Embryonic facial prominence (tissue), 1 donor: ENCODE results near the gene GRIK1.

Source experiments
- DNase-seq: peaks from one replicate; pipeline ENCODE4 v3.0.0-alpha.2; 2016; ENCODE audit errors: extremely low spot score

The GRIK1 gene

DNA sequence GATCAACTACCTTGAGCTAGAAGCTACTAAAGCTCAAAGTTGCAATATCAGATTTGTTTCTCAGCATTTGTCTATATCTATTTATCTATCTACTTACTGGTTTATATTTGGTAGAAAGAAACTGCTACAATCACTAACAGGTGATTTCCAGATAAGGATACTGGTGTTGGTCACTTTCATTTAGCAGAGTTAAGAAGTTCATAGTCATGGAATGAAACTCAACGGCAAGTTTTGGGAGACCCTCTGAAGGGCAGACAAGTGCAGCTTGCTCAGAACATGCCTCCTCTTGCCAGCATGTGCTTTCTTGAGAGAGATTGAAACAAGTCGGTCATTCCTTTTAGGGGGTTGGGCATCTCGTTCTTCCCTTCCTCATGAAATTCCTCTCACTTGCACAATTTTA is 296.5 kb downstream of the GRIK1 start:
- DNase-seq: no peak

DNA sequence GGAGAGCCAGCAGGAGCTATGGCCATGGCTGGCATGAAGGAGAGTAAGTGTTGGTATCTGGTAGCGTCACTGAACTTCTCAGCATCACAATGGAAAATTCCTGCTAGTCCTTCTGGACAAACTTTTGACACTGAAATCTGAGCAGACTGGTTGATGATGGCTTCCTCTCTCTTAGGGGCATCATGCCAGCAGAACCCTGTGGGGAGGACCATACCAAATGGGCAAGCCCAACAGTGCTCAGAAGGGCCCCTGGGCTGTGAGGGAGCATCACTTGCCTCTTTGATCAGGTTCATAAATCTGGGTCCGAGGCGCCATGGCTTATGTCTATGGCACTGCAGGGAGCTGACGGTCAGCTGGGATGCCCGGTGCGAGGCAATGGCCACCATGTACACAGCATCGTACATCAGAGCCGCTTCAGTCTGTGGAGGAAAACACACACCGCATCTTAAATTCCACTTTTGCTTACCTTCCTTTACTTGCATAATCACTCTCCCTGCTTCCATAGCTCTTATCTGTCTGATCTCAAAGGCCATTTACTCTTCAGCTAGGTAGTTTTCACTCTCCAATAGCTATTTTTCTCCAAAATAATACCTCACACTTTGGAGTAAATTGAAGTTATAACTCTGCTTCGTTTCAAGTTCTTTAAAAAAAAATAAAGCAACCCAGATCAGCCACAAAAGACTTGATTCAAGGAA is 297.1 kb downstream of the GRIK1 start:
- DNase-seq: no peak

DNA sequence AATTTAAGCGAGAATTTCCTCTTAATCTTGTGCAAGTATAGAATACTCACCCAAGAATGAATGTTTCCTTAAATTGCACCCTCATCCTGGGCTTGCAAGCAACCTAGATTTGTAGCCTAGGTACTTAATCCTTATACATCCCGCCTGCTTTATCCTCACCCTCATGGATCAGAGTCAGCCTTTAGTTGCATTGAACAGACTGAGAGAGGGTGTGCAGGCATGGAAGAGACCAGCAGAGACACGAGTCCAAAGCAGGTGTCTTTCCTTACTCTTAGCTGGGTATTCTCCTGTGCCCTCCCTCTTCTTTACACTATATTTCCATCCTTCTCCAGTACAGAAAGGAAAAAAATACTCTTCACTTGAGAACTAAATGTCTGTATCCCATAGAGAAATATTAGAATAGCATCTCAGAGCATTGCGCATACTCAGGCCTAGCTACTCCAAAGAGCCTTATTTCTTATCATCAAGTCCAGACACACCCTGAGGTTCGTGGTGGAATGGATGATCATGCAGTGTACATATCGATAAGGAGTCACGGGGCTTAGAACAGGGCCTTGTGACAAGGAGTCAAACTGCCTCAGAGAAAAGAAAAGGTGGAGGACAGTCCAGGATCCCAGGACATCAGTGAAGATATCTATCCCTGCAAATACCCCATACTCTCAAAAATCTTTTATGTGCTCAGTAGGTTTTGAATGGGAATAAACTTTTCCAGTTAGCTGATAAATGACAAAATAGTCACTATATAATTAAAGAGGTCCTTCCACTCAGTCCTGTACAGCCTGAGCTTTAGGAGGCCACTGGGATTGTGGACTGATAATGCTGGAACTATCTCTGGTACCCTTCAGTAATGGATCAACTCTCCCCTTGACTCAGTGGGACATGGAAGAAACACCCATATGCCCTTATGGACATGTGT is 297.9 kb downstream of the GRIK1 start:
- DNase-seq: no peak

DNA sequence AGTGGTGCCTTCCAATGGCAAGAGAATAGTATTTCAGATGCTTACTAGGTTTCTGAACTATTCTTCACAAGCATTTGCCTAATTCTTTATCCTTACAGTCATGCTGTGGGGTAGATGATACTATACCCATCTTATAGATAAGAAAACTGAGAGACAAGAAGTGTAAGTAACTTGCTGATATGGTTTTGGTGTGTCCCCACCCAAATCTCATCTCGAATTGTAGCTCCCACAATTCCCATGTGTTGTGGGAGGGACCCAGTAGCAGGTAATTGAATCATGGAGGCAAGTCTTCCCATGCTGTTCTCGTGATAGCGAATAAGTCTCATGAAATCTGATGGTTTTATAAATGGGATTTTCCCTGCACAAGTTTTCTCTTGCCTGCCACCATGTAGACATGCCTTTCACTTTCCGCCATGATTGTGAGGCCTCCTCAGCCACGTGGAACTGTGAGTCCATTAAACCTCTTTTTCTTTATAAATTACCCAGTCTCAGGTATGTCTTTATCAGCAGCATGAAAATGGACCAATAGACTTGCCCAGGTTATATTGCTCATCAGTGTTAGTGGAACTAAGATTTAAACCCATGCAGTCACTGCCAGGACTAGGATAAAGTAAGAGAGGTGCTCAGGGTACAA is 298.7 kb downstream of the GRIK1 start:
- no peak for DNase-seq

DNA sequence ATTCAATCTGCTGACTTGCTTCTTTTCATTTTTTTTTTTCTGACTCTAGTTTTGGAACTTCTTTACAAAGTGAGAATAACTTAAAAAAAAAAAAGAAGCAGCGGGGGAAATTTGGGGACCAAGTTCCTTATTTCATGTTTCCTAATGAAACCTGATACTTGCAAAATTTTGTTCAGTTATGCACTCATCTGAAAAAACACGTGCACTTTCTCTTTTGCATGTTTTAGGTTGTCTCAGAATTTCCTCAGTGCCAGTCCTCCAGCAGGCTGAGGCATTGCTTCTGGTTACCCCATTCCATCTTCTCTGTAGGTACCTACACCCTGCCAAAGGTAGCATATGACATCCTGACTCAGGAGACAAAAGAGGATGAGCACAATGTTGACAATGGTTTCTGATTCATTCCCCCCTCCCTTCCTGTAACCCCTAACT is 299.7 kb downstream of the GRIK1 start:
- DNase-seq: no peak

DNA sequence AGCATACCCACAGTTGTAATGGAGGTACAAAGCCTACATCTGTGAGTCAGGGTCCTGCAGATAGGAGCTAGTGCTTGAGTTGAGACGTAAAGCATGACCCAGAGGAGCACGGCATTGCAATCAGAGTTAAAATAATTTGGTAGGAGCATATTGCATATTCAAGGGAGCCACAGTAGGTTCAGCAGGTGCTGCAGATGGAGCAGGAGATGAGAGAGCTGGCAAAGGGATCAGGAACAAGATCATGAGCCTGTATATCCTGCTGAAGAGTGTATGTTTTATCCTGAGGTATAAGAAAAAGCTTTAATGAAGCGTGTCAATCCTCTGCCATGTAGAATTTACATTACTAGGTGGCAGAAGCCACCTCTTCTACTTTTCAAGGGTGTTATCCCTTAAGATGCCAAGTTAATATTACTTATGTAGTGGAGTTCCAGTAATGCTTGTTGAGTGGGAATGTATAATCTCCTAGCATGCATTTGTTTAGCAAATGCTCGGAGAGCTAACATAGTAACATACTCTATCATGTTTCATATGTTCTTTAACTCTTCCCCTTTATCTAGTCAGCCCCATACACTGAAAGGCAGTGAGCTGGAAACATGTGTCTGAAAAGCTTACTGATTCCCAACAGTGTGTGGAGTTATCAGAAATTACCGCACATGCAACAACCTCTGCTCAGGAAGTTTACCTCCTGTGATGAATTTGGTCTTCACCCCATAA is 300.3 kb downstream of the GRIK1 start:
- DNase-seq: no peak

DNA sequence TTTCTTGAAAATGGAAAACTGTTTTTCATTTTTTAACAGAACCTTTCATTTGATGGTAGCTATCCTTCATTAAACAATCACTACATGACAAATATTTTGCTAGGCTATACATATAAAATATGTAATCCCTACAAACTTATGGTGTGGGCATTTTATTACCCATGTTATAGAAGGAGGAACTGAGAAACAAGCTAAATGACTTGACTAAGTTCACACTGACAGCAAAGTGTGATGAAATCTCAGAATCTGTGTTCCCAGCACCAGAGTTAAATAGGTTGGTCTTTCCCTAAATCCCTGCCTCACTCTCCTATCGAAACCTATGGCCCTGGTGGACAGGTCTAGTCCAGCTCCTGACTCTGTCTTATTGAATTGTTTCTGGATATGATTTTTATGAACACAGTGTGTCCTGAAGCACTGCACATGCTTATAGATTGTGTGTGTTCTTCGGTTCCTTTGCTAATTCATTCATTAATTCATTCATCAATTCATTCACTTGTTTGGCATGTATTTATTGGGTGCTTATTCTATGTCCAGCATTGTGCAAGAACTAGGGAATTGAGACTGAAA is 301.0 kb downstream of the GRIK1 start:
- no peak for DNase-seq

DNA sequence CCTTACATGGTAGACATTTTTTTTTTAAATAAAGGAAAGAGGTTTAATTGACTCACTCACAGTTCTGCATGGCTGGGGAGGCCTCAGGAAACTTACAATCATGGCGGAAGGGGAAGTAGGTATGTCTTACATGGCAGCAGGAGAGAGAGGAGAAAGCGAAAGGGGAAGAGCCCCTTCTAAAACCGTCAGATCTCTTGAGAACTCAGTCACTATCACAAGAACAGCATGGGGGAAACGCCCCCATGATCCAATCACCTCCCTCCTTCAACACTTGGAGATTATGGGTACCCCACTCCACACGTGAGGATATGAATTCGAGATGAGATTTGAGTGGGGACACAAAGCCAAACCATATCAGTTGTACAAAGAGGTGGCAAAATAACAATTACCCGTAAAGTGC is 301.7 kb downstream of the GRIK1 start:
- no peak for DNase-seq

DNA sequence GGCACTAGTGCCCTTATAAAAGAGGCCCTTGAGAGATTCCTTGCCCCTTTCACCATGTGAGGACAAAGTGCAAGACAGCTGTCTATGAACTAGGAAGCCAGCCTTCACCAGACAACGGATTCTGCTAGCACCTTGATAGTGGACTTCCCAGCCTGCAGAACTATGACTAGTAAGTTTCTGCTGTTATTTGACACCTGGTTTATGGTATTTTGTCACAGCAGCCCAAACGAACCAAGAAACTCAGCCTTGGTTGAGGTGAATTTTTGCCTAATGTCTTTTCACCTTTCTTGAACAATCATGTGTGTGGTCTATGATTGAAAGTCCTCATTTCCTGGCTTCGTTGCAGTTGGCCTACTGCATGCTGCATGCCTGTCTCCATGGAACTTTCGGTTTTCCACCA is 302.2 kb downstream of the GRIK1 start:
- no peak for DNase-seq

DNA sequence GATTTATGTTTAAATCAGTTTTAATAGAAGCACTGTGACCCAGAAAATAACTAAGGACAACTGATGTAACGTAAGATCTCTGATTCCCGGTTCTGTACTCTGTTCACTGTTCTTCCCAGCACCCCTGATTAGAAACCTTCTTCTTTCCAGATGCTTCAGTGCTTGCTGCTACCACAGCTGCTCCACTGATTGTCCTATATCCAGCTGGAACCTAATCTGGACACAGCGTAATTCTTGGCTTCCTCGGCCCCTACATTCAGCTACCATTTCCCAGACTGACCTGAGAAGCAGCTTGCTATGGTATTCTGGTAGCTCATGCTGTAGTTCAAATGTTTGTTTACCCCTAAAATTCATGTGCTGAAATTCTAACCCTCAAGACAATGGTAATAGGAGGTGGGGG is 302.7 kb downstream of the GRIK1 start:
- DNase-seq: no peak

DNA sequence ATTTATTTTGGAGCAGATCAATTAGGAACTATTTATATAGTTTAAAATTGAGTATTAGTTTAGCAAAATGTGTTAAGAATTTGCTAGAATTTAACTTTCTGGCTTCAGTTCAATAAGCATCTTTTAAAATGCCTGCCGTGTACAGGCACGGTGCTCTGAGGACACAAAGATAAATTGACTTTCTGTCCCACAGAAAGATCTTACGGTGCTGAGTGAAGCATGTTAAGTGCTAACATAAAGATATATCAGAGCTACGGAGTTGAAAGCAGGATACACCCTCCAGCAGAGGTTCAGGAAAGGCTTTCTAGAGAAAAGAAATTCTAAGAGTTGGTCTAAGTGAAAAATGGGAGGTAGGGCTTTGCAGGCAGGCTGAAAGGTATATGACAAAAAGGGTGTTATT is 305.4 kb downstream of the GRIK1 start:
- DNase-seq: no peak

DNA sequence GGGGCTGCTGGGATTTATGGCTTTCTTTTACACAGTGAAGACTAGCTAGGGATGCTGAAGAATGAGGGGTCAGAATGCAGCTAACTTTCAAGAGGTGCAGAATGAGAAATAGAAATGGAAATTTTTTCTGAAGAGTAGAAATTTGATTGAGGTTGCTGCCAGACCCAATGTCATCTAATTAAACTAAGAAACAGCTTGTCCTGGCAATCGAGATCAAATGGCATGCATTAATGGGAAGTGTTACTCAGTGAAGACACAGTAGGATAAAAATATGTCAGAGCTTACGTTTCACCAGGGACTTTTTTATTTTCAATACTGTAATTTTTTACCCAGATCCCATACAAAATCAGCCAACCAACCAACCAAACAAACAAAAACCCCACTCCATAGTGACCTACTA is 306.0 kb downstream of the GRIK1 start:
- no peak for DNase-seq

DNA sequence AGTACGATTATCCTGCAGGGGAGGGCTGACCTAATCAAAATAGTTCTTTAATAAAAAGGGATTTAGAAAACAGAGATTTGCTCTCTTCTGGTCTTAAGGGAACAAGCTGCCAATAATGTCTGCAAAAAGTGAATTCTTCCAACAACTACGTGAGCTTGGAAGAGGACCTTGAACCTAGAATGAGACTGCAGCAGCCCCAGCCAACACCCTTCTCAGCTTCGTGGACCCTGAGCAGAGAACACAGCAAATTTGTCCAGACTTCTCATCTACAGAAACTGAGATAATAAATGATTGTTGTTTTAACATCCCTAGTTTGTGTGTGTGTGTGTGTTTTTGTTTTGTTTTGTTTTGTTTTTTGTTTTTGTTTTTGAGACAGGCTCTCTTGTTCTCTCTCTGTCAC is 309.4 kb downstream of the GRIK1 start:
- no peak for DNase-seq

DNA sequence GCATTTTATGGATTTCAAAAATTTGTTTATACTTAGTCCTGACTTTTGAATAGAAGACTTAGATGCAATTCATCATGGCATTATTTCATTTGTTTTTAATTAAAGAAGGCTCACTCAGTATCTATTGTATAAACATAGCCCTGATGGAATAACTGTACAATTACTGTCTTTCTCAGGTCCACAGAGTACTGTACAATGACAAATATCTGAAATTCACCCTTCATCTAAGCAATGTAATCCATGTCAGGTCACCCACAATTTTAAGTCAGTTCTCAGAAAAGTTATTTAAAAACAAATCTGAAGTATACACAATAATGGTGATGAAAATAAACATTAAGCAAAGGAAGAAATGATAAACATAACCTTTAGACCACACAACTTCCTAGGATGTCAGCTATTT is 311.9 kb downstream of the GRIK1 start:
- DNase-seq: no peak

DNA sequence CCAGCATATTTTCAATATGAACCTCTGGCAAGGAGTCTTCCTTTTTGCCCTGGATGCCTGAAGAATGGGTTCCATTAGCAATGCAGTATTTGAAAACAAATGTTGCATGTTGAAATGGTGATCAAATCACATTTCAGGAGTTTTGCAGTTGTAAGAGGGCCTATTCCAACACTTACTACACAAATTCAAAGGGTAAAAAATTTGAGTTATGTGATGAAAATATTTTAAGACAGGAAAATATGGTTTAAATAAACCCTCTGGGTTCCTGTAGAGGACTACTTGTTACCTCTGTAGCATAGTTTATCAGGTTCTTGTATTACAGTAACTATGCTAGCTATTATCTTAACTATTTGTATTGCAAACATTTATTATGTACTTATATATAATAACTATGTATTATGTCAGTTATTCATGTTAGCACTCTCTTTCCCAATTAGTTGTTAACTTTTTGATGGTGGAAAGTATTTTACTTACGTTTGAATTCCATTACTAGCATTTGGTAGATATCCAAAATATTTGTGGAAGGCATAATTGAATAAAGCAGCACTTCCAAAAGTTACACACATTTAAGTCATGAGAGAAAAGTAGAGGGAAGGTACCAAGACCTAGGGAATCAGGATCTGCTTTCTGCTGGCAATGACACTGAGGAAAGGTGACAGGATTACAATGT is 312.9 kb downstream of the GRIK1 start:
- no peak for DNase-seq

DNA sequence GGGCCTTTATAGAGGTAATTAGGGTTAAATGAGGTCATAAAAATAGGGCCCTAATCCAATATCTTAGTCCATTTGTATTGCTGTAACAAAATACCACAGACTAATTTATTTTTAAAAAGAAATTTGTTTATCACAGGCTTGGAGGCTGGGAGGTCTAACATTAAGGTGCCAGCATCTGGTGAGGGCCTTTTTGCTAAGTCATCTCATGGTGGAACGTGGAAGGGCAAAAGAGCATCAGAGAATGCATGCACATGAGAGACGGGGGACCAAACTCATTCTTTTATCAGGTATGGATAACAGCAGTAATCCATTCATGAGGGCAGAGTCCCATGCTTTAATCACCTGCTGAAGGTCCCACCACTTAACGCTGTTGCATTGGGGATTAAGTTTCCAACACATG is 313.8 kb downstream of the GRIK1 start:
- DNase-seq: no peak

DNA sequence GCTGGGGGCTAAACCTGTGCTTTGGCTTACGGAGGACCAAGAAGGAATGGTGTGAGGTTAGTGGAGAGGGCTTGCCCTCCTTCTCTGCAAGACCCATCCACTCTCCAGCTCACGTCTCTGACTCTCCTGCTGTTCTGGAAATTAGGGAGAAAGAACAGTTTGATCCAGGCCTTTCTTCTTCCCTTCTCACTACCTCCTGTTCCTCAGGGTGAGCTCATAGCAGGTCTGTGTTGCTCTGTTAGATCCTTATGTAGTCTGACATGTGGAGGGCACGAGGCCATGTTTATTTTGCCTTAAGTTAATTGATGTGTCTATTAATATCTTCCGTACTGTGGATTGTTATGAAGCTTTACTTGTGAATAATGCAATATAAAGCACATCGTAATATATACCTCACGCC is 315.0 kb downstream of the GRIK1 start:
- no peak for DNase-seq

DNA sequence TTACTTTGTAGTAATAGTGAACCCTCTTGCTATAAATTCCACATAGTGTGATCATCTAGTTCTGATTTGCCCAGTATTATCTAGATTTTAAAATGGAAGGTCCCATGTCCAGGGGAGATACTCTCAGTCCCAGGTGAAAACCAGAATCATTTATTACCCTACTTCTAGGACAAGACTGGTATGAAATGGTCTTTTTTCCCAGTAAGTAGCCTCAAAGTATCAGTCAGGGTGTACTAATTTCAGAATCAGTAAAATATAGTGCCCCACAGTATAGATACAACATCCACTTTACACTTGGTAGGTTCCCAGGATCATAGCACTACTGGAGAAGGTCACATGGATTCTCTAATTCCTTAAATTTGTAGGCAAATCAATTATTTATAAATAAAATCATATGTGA is 318.3 kb downstream of the GRIK1 start:
- no peak for DNase-seq

DNA sequence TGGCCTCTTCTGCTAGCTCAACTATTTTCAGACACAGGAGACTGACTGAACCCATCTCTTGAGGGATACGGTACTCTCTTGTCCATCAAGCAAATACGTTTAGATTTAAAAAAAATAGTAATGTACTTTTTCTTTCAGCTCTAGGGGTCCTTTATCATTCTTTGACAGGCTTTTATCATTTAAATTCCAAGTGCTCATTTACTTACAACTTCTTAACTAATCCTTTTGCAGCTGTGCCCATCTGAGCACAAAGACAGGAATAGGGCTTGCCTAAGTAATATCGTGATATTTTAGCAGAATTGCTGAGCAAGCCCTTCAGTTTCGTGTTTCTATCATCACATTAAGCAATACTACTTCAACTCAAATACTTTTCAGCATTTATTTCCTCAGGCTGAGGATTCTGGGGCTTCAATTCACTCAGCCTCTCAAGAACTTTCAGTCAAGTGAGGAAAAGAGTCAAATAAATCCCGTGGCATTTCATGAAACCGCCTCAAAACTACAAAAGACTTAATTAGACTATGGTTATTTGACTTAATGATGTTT is 323.5 kb downstream of the GRIK1 start:
- no peak for DNase-seq

DNA sequence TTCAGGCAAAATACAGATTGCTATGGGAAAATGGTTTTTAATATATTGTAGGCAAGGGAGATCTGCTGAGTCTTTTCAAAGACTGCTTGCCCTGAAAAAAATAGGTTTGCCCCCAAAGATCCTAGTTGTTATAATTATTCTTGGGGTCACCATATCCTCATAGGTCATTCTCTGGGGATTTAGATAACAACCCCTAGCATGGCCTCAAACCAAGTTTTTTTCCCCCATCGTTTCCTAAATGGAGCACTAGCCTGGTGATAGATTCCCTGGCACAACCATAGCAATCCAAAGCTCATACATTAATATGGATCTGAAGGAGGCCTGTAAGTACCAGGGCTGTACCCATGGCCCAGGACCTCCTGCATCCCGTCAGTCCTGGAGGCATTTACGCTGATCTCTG is 325.9 kb downstream of the GRIK1 start:
- no peak for DNase-seq

DNA sequence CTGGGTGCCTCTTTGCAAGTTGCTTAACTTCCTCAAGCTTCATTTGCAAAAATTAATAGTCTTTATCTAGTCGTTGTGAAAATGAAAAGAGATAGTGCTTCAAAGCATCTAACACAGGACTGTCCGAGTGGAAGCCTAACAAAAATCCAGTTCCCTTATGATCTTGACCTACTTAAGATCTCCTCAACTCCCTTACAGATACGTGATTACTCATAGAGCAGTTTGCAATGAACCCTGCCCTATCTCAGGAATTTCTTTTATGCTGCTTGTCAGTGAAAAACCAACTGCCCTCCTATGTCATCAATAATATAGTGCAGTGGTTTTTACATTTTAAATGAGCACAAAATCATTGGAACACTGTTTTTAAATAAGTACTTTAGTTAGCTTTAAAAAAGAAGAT is 326.8 kb downstream of the GRIK1 start:
- DNase-seq: no peak
